Peyer's patch (tissue), 4 donors: ENCODE results near the gene UBE2J2. TPM values are rescaled to one million over a fixed set of nuclear protein-coding genes. Genes with fewer than 3 reads are reported as not detected.

Experiments
- DNase-seq, 3 donors: peaks; one replicate each; pipeline ENCODE4 v3.0.0-alpha.2; 2017 to 2019
- H3K27ac ChIP-seq, 4 donors: fragments of 200-600 bp; sonication (generic); one replicate each; pipeline ENCODE4 v1.5.1; 2016 to 2019
- H3K27me3 ChIP-seq, 2 donors: fragments of 200-600 bp; sonication (generic); one replicate each; pipeline ENCODE4 v1.5.1; 2019
- H3K36me3 ChIP-seq, 3 donors: fragments of 200-600 bp; sonication (generic); one replicate each; pipeline ENCODE4 v1.5.1; 2016 to 2019
- H3K4me1 ChIP-seq, 4 donors: fragments of 200-600 bp; sonication (generic); one replicate each; pipeline ENCODE4 v1.5.1; 2016 to 2019
- H3K4me3 ChIP-seq, 4 donors: fragments of 200-600 bp; sonication (generic); 1 replicate in 3 of 4; 2 replicates in 1 of 4; pipeline ENCODE4 v1.5.1; 2016 to 2019; ENCODE audit warnings: mild to moderate bottlenecking in 1 of 4
- H3K9me3 ChIP-seq, 4 donors: fragments of 200-600 bp; sonication (generic); one replicate each; pipeline ENCODE4 v1.5.1; 2016 to 2019; ENCODE audit warnings: mild to moderate bottlenecking in 1 of 4
- POLR2A ChIP-seq, 2 donors: fragments of 450-650 bp; IDR thresholded peaks; one replicate each; pipeline ENCODE4 v1.5.1; 2017; ENCODE audit warnings: antibody characterized with exemption in 2 of 2, mild to moderate bottlenecking in 2 of 2, moderate library complexity in 2 of 2
- total RNA-seq, 4 donors: library from RNA; depleted of rRNA; stranded (reverse); fragments of >200 nt; gene quantifications; one replicate each; pipeline ENCODE4 v1.1.0, GENCODE V29; 2016
- TF ChIP-seq, protein P1 (sequence below), 6 experiments: fragments of 450-650 bp in 4 of 6; fragments of 200-600 bp in 2 of 6; sonication (generic) in 1 of 6; IDR thresholded peaks; one replicate each; pipeline ENCODE4 v1.5.1; 2017 to 2019; ENCODE audit warnings: antibody characterized with exemption in 6 of 6, mild to moderate bottlenecking in 3 of 6, moderate library complexity in 1 of 6

UBE2J2 gene
- total RNA-seq, 4 donors from 2014 or later = 25.6 to 64.2 (median 55.3) TPM

DNA sequence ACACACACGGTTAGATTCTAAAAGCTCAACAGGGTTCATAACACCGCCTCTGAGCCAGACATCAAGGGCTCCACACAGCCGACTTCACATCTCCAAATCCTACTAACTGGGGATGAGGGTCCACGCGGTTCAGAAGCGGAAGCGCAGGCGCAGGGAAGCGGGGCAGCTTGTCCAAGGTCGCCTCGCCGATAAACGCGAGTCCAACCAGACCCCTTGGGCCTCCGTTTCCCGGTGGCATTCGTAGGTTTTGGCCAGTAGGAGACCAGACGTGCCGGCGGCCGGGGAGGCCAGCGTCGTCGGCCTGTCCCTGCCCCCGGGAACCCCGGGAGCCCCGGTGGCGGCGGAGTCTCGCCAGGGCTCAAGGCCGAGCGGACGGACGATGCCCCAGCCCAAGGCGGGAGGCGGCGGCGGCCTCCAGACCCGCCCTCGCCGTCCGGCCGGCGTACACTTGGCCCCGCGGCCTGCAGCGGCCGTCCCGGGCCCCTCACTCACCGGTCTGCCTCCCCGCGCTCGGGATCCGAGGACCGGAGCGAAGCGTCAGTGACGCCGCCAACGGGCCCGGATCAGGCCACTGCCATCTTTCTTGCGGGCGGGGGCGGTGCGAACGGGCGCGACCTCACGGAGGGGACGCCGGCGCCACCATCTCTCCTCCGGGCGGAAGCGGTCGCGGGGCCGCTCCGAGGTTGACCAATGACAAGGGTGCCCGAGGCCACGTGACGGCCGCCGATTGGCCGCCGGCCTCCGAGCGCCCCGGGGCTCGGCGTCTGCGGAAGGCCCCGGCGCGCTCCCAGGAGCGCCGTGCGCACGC lies 42.0 kb downstream of the UBE2J2 start, which contains the start of gene SDF4:
Gene SDF4, minus strand, starts transcription at position 602 of the 808 bp plus-strand sequence. CDS start 3,229 bp downstream, outside the sequence.
- no peaks in the 10 kb centered on the region for H3K27me3 ChIP-seq
- DNase-seq = peak; percentile 95 to 98 (median 98)
- H3K9me3 ChIP-seq = no peaks in the 10 kb centered on the region
- peak within 1 kb of the TSS; percentile 88 to 100 (median 96) for H3K4me3 ChIP-seq
- TF ChIP-seq, protein P1, sequence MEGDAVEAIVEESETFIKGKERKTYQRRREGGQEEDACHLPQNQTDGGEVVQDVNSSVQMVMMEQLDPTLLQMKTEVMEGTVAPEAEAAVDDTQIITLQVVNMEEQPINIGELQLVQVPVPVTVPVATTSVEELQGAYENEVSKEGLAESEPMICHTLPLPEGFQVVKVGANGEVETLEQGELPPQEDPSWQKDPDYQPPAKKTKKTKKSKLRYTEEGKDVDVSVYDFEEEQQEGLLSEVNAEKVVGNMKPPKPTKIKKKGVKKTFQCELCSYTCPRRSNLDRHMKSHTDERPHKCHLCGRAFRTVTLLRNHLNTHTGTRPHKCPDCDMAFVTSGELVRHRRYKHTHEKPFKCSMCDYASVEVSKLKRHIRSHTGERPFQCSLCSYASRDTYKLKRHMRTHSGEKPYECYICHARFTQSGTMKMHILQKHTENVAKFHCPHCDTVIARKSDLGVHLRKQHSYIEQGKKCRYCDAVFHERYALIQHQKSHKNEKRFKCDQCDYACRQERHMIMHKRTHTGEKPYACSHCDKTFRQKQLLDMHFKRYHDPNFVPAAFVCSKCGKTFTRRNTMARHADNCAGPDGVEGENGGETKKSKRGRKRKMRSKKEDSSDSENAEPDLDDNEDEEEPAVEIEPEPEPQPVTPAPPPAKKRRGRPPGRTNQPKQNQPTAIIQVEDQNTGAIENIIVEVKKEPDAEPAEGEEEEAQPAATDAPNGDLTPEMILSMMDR (IDR thresholded peaks at IDR 0.05) = no peak
- peak; percentile 44 to 77 for TF ChIP-seq POLR2A (IDR thresholded peaks at IDR 0.05)
- H3K4me1 ChIP-seq = peaks cover 3 to 30% (median 17%) of the 10 kb centered on the region in 4 donors
- peaks cover 0 to 30% (median 0%) of the 10 kb centered on the region in 3 donors for H3K36me3 ChIP-seq
- peak within 1 kb of the TSS; percentile 95 to 98 (median 97) for H3K27ac ChIP-seq

DNA sequence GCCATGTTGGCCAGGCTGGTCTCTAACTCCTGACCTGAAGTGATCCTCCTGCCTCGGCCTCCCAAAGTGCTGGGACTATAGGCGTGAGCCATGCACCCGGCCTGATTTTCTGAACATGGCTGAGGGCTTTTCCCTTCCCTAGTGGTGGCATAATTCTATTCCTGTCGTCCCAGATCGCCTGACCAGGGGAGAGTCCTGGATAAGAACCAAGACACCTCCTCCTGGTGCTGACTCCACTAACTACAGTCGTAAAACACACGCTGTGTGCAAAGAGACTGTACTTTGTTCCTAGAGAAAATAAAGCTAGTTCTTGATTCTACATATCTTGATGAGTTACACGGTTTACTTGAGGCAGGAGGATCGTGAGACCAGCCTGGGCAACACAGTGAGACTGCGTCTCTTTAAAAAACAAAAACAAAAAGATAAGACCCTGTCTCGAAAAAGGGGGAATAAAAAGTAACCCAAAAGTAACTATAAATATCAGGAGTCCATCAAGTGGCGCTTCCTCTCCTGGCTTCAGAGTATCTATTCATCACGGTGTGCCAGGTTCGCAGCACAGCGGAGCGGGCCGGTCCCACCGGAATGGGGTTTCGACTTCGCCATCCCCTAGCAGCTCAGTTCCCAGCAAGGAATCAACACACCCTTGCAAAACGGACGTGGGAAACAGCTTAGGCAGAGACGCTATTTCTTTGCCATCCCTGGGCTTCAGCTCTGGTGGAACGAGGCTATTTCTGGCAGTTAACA lies 42.8 kb downstream of the UBE2J2 start:
- DNase-seq = no peak
- Histone ChIP-seq H3K27me3 (no peaks in the 10 kb centered on the region), H3K36me3 (peaks cover 0 to 38% (median 0%) of the 10 kb centered on the region in 3 donors), H3K27ac (peak overlapping the region; percentile 95 to 98 (median 97)), H3K4me3 (peak overlapping the region; percentile 88 to 100 (median 96)), H3K9me3 (no peaks in the 10 kb centered on the region), H3K4me1 (peaks cover 3 to 30% (median 17%) of the 10 kb centered on the region in 4 donors)
- TF ChIP-seq POLR2A (IDR thresholded peaks at IDR 0.05) = peak; percentile 65 to 73
- TF ChIP-seq, protein P1 (IDR thresholded peaks at IDR 0.05) = peak in 4 of 6 experiments; percentile 21 to 74 (median 68)

DNA sequence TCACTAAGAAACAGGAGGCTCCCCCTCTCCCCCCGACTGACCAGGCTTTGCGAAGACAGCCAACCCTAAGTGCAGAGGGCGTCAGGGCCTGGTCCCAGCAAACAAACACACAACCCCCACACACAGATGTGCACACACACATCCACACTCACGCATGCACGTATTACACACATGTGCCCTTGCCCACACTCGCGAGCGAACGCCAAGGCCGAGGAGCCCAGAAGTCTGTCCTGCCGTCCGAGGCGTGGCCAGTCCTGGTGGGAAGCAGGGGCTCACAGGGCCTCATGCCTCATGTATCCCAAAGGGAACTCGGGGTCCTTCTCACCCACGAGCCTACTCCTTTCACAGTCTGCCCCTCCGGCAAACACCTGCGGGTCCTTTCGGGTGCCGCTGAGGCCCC lies 43.9 kb downstream of the UBE2J2 start:
- peaks cover 0 to 48% (median 0%) of the 10 kb centered on the region in 3 donors for H3K36me3 ChIP-seq
- H3K4me1 ChIP-seq = peaks cover 3 to 30% (median 17%) of the 10 kb centered on the region in 4 donors
- DNase-seq = no peak

DNA sequence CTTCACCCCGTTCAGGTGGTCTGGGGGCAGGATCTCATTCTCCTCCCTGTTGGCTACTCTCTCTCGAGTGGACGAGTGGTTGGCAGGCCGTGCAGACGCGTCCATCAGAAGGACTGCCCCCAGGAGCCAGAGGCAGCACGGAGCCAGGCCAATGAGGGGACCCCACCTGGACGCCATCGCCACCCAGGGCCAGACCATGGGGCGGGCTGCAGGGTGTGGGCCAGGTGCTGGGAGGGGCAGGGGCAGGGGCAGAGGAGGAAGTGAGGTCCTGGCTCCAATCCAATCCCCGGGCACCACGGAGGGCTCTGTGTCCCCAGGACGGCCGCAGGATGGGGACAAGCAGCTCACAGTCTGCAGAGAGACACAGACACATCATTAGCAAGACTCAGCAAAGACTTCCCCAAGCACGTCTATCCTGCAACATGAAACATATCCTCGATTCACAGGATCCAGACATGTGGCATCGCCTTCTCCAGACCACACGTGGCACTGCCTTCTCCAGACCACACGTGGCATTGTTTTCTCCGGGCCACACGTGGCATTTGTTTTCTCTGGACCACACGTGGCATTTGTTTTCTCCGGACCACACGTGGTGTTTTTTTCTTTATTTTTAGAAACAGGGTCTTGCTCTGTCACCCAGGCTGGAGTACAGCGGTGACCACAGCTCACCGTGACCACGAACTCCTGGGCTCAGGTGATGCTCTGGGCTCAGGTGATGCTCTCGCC lies 44.9 kb downstream of the UBE2J2 start:
- Histone ChIP-seq H3K27ac (no peak overlapping the region), H3K4me3 (no peak overlapping the region), H3K9me3 (no peaks in the 10 kb centered on the region), H3K4me1 (peaks cover 3 to 30% (median 17%) of the 10 kb centered on the region in 4 donors), H3K27me3 (no peaks in the 10 kb centered on the region), H3K36me3 (peaks cover 0 to 57% (median 0%) of the 10 kb centered on the region in 3 donors)
- TF ChIP-seq, protein P1 (IDR thresholded peaks at IDR 0.05) = no peak
- no peak for TF ChIP-seq POLR2A (IDR thresholded peaks at IDR 0.05)
- DNase-seq = no peak

More for the DNA sequence above, 43.9 kb downstream of the UBE2J2 start:
- no peaks in the 10 kb centered on the region for H3K9me3 ChIP-seq
- TF ChIP-seq, protein P1 (IDR thresholded peaks at IDR 0.05) = no peak
- TF ChIP-seq POLR2A (IDR thresholded peaks at IDR 0.05) = no peak
- H3K27me3 ChIP-seq = no peaks in the 10 kb centered on the region
- peak overlapping the region in 1 of 4 donors; percentile 96 for H3K4me3 ChIP-seq
- H3K27ac ChIP-seq = no peak overlapping the region

DNA sequence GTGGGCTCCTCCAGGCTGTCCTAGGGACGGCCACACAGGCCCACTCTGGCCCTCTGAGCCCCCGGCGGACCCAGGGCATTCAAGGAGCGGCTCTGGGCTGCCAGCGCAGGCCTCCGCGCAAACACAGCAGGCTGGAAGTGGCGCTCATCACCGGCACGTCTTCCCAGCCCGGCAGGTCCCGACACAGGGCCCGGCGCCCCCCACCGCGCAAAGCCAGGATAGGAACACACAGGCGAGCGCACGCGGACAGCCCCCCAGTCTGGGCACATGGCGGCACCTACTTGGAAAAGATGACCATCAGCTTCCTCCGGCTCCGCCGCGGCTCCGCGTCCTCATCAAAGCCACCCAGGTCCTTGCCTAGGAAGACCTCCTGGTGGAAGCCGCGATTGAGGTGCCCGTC lies 45.5 kb downstream of the UBE2J2 start:
- no peak overlapping the region for H3K4me3 ChIP-seq
- H3K27ac ChIP-seq = no peak overlapping the region
- peaks cover 3 to 28% (median 16%) of the 10 kb centered on the region in 4 donors for H3K4me1 ChIP-seq
- no peaks in the 10 kb centered on the region for H3K27me3 ChIP-seq
- DNase-seq = no peak
- TF ChIP-seq, protein P1 (IDR thresholded peaks at IDR 0.05) = no peak
- H3K36me3 ChIP-seq = peaks cover 0 to 63% (median 0%) of the 10 kb centered on the region in 3 donors
- no peaks in the 10 kb centered on the region for H3K9me3 ChIP-seq
